Uterus (tissue), 2 donors: ENCODE data around the gene SMCO1.
"Not testable (repeated sequence)": the region's sequence is repeated elsewhere in the genome, so short reads cannot be mapped to it uniquely, and the experiment has no call there.

ENCODE experiments used
- POLR2A ChIP-seq, 2 donors: fragments of 450-650 bp; IDR thresholded peaks; one replicate each; pipeline ENCODE4 v1.6.1; 2016; ENCODE audit warnings: antibody characterized with exemption in 2 of 2, mild to moderate bottlenecking in 1 of 2, moderate library complexity in 1 of 2
- TF ChIP-seq, protein P1 (sequence below), 4 experiments: fragments of 200-600 bp in 2 of 4; fragments of 450-650 bp in 2 of 4; sonication (generic) in 2 of 4; IDR thresholded peaks; one replicate each; pipeline ENCODE4 v1.5.1; 2016 to 2019; ENCODE audit warnings: antibody characterized with exemption in 4 of 4, mild to moderate bottlenecking in 2 of 4, moderate library complexity in 1 of 4

DNA sequence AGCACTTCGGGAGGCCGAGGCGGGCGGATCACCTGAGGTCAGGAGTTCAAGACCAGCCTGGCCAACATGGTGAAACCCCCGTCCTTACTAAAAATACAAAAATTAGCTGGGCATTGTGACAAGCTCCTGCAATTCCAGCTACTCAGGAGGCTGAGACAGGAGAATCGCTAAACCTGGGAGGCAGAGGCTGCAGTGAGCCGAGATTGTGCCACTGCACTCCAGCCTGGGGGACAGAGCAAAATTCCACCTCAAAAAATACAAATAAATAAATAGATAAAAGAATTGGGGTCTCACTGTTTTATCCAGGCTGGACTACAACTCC lies 11.1 kb downstream of the SMCO1 start:
- TF ChIP-seq, protein P1, sequence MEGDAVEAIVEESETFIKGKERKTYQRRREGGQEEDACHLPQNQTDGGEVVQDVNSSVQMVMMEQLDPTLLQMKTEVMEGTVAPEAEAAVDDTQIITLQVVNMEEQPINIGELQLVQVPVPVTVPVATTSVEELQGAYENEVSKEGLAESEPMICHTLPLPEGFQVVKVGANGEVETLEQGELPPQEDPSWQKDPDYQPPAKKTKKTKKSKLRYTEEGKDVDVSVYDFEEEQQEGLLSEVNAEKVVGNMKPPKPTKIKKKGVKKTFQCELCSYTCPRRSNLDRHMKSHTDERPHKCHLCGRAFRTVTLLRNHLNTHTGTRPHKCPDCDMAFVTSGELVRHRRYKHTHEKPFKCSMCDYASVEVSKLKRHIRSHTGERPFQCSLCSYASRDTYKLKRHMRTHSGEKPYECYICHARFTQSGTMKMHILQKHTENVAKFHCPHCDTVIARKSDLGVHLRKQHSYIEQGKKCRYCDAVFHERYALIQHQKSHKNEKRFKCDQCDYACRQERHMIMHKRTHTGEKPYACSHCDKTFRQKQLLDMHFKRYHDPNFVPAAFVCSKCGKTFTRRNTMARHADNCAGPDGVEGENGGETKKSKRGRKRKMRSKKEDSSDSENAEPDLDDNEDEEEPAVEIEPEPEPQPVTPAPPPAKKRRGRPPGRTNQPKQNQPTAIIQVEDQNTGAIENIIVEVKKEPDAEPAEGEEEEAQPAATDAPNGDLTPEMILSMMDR (IDR thresholded peaks at IDR 0.05) = not testable (repeated sequence)
- TF ChIP-seq POLR2A (IDR thresholded peaks at IDR 0.05) = not testable (repeated sequence)
